GM19463 (cell line): ENCODE results near the gene BATF3.

Experiments
- ATAC-seq: cut with Tn5 transposase; IDR thresholded peaks from one replicate; pipeline ENCODE4 v1.9.1; 2021; ENCODE audit warnings: mild to moderate bottlenecking, moderate library complexity; ENCODE audit not compliant: unreplicated experiment

Gene BATF3

DNA sequence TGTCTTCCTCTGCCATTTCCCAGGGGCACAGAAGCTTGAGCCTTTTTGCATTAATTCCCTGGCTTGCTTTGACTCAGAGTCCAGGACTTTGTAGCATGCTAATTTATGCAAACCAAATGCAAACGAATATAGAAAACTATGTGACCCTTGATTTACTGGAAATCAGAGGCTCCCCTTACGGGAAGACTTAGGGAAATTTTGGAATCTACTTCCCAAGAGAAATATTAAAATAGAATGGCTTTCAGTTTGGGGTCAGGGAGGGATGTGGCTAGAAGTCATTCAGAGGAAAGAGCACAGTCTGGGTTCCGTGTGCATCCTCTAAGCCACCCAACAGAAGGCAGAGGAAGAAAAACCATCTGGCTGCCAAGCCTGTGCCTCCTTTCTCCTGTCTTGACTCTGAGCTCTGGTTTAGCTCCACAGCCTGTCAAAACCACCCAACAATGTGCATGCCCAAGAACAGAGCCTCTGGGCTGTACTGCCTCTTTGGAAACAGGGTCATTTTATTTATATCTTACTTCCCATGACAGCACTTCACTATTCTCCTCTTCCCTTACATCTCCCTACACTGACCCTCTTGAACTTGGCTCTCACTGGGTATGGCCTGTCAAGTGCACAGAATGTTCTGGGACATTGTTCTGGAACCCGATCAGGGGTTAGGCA lies 61.0 kb downstream of the BATF3 start:
- ATAC-seq, result no peak

DNA sequence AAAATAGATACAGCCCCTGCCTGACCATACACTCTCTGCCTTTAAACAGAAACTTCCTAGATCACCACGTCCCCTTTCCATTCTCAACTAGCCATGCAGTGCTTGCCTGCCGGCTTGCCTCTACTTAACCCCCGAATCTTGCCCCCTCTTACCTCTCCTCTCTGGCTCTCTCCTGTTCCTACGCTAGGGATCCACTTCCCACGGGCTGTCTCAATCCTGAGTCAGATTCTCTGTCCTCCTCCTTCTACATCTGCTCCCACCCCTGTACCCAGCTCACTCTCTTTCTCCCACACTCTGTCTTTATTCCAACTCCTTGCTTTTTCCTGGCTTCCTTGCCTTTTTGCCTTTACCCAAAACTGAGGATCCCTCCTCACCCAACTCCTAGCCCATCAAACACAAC lies 61.7 kb downstream of the BATF3 start:
- no peak for ATAC-seq
